Mucosa of descending colon (tissue), 3 donors: ENCODE results near the gene CACNA1E. TPM values are rescaled to one million over a fixed set of nuclear protein-coding genes. Genes with fewer than 3 reads are reported as not detected.
A peak's percentile ranks its signal among the peaks of the same experiment; 100 is the strongest.

Experiments used
- ATAC-seq: fragments of 200-7000 bp; cut with Tn5 transposase; one replicate; pipeline ENCODE4 v1.9.1; 2020; ENCODE audit warnings: mild to moderate bottlenecking, moderate library complexity
- DNase-seq, 3 donors: peaks; one replicate each; pipeline ENCODE4 v3.0.0-alpha.2; 2020
- H3K36me3 ChIP-seq: fragments of 200-600 bp; one replicate; pipeline ENCODE4 v1.8.0; 2021; ENCODE audit warnings: low read depth, mild to moderate bottlenecking
- H3K4me1 ChIP-seq: fragments of 200-600 bp; one replicate; pipeline ENCODE4 v1.8.0; 2021; ENCODE audit warnings: low read depth, mild to moderate bottlenecking
- H3K4me3 ChIP-seq: fragments of 200-600 bp; one replicate; pipeline ENCODE4 v1.8.0; 2021; ENCODE audit warnings: mild to moderate bottlenecking
- H3K9me3 ChIP-seq: fragments of 200-600 bp; one replicate; pipeline ENCODE4 v1.8.0; 2021; ENCODE audit warnings: mild to moderate bottlenecking
- intact Hi-C, 2 donors: fragments of 100-400 bp; cut with DNase I in 1 of 2; cut with micrococcal nuclease in 1 of 2; formaldehyde crosslinking; loops; one replicate each; pipeline versions ENCODE4 v1.11.0 to v1.11.1; 2022; cut with DNase I, micrococcal nuclease
- total RNA-seq, 3 donors: library from RNA; stranded (reverse); fragmentation: NEBNext Ultra II Directional in 2 of 3; extraction: Animal tissue kit (Norgen Biotek cat#: 25700) in 2 of 3; gene quantifications; one replicate each; pipeline versions ENCODE4 v1.2.1 to v1.2.4, GENCODE V29; 2021 to 2023
- TF ChIP-seq, protein P1 (sequence below): fragments of 200-600 bp; IDR thresholded peaks from one replicate; pipeline ENCODE4 v1.8.0; 2022; ENCODE audit warnings: antibody characterized with exemption, mild to moderate bottlenecking
- donor health status: DM: no; HTN: no; CAD: no; lungs with moderate emphysema.
- donor health status: DM: no; HTN: no; CAD: no.
- donor health status: DM: no; HTN: yes; CAD: no.

The CACNA1E gene
- total RNA-seq, 3 donors from 2014 or later = 0.09 to 1.4 (median 0.22) TPM

DNA sequence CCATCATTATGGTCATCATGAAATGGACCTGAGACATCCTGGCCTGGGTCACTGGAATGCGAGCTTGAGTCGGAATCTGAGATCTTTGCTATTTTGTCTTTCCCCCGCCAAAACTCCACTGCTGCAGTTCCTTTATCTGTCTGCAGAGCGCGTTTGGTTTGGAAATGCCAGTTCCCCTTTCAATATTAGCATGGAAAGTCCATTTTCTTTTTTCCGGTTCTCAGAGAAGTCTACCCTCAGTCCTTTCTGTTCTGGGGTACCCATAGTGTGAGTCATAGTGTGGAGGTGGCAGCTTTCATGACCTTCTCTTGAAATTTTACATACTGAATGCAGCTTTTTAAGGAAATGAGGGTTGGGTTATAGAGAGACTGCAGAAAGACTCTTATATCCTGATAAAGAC is 14.6 kb downstream of the CACNA1E start:
- TF ChIP-seq, protein P1, sequence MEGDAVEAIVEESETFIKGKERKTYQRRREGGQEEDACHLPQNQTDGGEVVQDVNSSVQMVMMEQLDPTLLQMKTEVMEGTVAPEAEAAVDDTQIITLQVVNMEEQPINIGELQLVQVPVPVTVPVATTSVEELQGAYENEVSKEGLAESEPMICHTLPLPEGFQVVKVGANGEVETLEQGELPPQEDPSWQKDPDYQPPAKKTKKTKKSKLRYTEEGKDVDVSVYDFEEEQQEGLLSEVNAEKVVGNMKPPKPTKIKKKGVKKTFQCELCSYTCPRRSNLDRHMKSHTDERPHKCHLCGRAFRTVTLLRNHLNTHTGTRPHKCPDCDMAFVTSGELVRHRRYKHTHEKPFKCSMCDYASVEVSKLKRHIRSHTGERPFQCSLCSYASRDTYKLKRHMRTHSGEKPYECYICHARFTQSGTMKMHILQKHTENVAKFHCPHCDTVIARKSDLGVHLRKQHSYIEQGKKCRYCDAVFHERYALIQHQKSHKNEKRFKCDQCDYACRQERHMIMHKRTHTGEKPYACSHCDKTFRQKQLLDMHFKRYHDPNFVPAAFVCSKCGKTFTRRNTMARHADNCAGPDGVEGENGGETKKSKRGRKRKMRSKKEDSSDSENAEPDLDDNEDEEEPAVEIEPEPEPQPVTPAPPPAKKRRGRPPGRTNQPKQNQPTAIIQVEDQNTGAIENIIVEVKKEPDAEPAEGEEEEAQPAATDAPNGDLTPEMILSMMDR = no peak
- ATAC-seq = no peak
- Histone ChIP-seq H3K4me3 (no peak overlapping the region), H3K4me1 (no peaks in the 10 kb centered on the region), H3K9me3 (no peaks in the 10 kb centered on the region), H3K36me3 (no peaks in the 10 kb centered on the region)
- no peak for DNase-seq
- intact Hi-C loops = no loop called here

DNA sequence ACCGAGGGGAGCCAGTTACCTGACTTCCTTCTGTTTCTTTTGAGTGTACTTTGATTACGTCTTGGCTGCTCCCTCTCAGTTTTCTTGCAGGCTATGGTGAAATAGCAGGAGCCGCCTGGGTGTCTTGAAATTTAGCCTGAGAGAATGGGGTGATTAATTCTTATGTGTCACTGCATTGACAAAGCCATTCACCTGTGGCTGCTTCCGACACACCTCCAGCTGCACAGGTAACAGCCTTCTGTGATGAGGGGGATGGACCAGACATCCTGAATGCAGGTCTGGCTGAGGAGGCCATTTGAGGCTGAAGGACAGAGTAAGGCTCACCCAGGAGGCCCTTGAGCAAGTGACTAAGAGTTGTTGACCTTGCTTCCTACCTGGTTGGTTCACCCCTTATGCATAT is 16.5 kb downstream of the CACNA1E start:
- DNase-seq (no peak), ATAC-seq (no peak)
- Histone ChIP-seq H3K4me3 (no peak overlapping the region), H3K4me1 (no peaks in the 10 kb centered on the region), H3K9me3 (no peaks in the 10 kb centered on the region), H3K36me3 (no peaks in the 10 kb centered on the region)
- TF ChIP-seq, protein P1 = no peak
- intact Hi-C loops = no loop called here

DNA sequence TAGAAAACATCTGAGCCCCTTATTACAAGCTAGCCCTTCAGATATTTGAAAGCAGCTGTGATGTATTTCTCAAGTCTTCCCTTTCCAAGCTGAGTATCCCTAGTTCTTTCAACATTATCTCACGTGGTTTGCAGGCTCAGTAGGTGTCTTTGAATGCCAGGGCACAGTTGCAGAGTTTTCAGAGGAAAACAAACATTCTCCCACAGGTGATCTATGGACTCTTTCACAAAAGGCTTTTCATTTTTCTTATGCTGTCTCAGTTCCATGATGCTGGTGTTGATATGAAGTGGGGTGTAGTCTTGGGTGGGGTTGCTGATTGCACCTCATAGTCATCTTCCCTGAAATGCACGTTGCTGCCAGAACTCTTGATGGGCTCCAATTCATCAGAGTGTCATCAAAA is 17.3 kb downstream of the CACNA1E start:
- no peaks in the 10 kb centered on the region for H3K36me3 ChIP-seq
- ATAC-seq = no peak

DNA sequence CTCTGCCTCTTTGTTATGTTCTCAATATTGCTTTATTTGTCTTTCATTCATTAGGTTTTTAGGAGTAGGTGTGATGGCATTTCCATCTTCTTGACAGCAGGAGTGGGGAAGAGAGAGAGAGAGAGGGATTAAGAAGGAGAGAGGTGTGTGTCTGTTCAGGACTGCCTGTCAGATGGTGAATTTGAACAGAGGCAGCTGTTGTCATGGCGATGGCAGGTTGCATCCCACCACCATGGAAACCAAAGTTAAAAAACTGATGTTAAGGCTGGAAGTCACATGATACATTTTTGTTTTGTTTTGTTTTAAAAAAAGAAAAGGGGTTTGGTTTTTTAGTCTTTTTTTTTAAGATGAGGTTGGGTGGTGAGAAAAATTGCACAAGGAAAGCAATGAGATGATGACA is 18.3 kb downstream of the CACNA1E start:
- no peak for ATAC-seq
- Histone ChIP-seq H3K9me3 (no peaks in the 10 kb centered on the region), H3K4me1 (no peaks in the 10 kb centered on the region), H3K4me3 (no peak overlapping the region), H3K36me3 (no peaks in the 10 kb centered on the region)
- intact Hi-C loops = no loop called here
- no peak for DNase-seq
- TF ChIP-seq, protein P1 = no peak

More for the DNA sequence above, 17.3 kb downstream of the CACNA1E start:
- H3K9me3 ChIP-seq = no peaks in the 10 kb centered on the region
- DNase-seq = no peak
- intact Hi-C loops = no loop called here
- TF ChIP-seq, protein P1 = no peak
- no peaks in the 10 kb centered on the region for H3K4me1 ChIP-seq
- no peak overlapping the region for H3K4me3 ChIP-seq

DNA sequence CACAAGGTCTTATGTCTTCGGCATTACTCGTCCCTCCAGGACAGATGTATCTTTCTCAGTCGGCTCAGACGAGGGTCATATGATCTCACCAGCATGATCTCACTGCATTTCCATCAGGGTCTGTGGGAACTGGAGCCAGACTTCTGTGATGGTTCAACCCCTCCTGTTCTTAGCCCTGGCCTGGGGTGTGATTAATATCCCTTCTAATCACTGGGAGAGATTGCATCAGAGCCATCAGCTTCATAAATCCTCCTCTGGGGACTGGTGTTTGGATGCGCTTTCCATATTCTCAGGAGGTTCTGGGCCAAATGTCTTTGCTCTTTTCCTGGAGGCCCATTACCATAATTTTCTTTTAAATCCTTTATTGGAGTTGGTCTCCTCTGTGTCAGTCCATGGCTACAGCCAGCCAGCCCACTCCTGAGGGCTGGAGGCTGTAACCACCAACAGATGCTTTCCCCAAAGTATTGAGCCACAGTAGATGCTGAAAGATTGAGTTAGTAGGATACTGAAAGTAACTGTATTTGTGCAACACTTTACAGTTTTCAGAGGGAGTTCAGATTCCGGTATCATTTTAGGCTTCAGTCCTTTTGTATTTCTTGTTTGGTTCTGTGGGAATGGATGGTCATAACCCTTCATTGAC is 20.0 kb downstream of the CACNA1E start:
- intact Hi-C loops = no loop called here
- TF ChIP-seq, protein P1 = no peak
- Histone ChIP-seq H3K9me3 (no peaks in the 10 kb centered on the region), H3K36me3 (no peaks in the 10 kb centered on the region), H3K4me1 (no peaks in the 10 kb centered on the region), H3K4me3 (no peak overlapping the region)
- peak; percentile 51 for ATAC-seq
- peak in 1 of 3 donors; percentile 17 for DNase-seq
